GM18858 (cell line): ENCODE measurements around the gene NELFE.
A peak's percentile ranks its signal among the peaks of the same experiment; 100 is the strongest.

Experiments used
- ATAC-seq: cut with Tn5 transposase; IDR thresholded peaks from one replicate; pipeline ENCODE4 v1.9.1; 2021; ENCODE audit not compliant: unreplicated experiment

NELFE gene

GRCh38 chr6:31972709-31973350 is 14.1 kb upstream of the NELFE start:
- ATAC-seq: no peak

GRCh38 chr6:31971993-31972708 is 13.4 kb upstream of the NELFE start, which contains the start of gene DXO:
TSS of gene DXO (minus strand) at chr6:31972138. CDS start at chr6:31971675, 463 bp downstream.
- ATAC-seq: peak; percentile 62

DNA sequence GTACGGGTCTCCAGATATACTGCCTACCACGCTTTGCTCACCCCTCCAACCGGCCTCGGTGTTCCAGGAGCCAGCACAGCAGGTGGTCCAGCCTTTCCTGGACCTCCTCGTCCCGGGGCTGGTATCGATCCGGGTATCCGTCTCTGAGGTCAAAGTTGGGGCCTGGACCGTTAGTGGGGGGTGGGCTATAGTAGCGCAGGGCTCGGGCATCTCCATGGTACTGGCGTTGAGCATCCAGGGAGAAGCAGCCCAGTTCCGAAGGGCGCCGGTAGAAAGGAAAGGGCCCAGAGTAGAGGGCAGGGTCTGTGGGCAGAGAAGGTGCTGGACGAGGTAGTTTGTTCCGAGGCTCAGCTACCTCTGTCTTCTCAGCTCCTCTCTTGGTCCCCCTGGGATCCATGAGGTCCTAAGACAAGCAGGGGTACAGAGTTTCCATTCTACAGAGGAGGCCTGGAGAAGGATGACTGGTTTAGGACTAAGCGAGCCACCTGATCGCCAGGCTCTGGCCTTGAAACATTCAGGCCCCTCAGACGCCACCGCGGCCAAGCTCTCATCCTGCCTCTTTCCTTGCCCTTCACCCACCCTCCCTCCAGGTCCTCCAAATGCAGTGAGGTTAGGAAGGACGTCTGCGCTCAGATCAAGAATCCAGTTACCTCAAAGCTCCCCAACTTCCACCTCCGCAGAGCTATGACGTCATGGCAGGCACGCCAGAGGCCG is 12.7 kb upstream of the NELFE start:
- no peak for ATAC-seq

- ATAC-seq: no peak
These were observed 12.0 kb upstream of the NELFE start for GRCh38 chr6:31970604-31971271.

- ATAC-seq: no peak
These were observed 11.2 kb upstream of the NELFE start for GRCh38 chr6:31969712-31970603.

DNA sequence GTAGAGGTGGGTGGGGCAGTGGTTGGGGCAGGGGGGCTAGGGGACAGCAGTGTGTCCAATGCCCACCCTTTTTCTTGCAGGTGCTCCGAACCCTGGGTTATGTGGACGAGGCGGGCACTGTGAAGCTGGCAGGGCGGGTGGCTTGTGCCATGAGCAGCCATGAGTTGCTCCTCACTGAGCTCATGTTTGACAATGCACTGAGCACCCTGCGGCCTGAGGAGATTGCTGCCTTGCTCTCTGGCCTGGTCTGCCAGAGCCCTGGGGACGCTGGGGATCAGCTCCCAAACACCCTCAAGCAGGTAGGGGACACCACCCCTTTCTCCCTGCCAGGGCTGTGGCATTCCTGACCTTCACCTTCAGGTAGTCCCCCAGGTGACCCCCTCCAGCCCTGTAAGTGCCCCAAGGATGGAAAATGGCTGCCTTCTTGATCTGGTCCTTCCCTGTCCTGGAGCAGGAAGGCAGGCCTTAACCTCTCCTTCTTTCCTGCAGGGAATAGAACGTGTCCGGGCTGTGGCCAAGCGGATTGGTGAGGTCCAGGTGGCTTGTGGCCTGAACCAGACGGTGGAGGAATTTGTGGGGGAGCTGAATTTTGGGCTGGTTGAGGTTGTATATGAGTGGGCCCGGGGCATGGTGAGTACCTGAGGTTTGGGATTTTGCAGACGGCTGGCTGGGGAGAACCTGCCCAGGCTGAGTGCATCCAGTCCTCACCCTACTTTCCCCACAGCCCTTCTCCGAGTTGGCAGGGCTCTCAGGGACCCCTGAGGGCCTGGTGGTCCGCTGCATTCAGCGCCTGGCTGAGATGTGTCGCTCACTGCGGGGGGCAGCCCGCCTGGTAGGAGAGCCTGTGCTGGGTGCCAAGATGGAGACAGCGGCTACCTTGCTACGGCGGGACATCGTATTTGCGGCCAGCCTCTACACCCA is 10.3 kb upstream of the NELFE start:
- ATAC-seq: no peak

DNA sequence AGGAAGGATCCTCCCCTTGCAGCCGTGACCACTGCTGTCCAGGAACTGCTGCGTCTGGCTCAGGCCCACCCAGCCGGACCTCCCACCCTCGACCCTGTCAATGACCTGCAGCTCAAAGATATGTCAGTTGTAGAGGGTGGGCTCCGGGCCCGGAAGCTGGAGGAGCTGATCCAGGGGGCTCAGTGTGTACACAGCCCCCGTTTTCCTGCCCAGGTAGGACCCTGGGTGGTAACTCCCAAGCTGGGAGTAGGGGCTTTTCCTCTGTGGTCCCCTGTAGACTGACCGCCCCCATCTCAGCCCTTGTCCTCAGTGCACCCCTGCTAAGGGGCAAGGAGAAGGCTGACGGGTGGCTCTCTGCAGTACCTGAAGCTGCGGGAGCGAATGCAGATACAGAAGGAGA is 9.6 kb upstream of the NELFE start:
- ATAC-seq: no peak

DNA sequence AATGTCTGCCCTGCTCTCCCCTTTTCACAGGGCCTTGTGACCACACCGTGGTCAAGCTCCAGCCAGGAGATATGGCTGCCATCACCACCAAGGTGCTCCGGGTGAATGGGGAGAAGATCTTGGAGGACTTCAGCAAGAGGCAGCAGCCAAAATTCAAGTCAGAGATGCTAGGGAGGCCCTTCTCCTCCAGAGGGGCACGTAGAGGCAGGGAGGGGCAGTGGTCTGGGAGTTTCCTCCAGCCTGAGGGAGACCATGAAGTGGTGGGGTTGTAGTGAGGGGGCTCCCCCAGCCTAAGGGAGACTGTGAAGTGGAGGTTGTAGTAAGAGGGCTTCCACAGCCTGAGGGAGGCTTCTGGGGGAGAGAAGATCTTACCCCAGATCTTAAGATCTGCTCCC is 9.2 kb upstream of the NELFE start:
- ATAC-seq: no peak

GRCh38 chr6:31966997-31967925 is 8.5 kb upstream of the NELFE start:
- no peak for ATAC-seq

DNA sequence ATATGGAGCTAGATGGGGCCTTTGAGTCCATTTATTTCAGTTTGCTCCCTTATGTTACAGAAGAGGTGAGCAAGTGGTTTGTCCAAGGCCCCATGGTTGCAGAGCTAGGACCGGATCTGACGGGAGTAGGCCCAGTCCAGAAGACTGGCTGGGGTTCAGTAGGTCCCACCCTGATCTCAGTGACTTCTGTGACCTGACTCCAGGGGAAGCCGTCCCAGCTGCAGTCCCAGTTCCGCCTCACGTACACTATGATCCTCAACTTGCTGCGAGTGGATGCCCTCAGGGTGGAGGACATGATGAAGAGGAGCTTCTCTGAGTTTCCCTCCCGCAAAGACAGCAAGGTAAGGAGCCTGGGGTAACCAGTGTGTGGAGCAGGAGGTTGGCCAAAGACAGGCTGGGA is 7.7 kb upstream of the NELFE start:
- no peak for ATAC-seq

DNA sequence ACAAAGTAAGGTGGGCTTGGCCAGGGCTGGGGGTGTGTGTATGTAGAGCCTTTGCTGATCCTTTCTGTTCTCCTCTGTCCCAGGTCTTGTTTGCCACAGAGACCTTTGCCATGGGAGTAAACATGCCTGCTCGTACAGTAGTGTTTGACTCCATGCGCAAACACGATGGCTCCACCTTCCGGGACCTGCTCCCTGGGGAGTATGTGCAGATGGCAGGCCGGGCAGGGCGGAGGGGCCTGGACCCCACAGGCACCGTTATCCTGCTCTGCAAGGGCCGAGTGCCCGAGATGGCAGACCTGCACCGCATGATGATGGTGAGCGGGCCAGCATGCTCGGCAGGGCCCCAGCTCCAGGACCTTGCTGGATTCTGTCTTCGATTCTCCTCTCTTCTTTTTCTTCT is 6.9 kb upstream of the NELFE start:
- ATAC-seq: no peak

DNA sequence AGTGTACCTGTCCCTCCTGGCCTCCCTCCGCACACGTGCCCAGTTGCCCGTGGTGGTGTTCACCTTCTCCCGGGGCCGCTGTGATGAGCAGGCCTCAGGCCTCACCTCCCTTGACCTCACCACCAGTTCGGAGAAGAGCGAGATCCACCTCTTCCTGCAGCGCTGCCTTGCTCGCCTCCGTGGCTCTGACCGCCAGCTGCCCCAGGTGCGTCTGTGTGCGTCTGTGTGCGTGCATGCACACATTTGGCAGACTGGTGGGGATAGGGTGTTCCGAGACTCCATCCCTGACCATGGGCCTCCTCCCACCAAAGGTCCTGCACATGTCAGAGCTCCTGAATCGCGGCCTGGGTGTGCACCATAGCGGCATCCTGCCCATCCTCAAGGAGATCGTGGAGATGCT is 5.2 kb upstream of the NELFE start:
- no peak for ATAC-seq

- no peak for ATAC-seq
These were observed 2.8 kb upstream of the NELFE start for GRCh38 chr6:31961616-31962015.

- no peak for ATAC-seq
These were observed 395 bp downstream of the NELFE start for GRCh38 chr6:31958412-31958740.

- no peak for ATAC-seq
These were observed 2.0 kb downstream of the NELFE start for GRCh38 chr6:31956796-31957195.

DNA sequence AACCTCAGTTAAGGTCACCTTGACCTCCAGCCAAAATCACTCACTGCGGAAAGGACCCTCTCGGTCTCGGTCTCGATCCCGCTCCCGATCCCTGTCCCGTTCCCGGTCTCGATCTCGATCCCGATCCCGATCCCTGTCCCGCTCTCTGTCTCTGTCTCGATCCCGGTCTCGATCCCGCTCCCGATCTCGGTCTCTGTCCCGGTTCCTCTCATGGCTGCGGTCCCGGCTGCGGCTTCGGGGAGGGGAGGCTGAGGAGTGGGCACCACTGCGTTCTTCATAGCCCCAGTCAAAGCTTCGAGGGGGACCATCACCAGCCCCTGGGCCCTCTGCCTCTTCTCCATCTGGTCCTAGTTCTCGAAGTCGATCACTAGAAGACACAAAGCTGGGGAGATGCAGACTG is 4.3 kb downstream of the NELFE start:
- no peak for ATAC-seq

GRCh38 chr6:31952890-31953289 is 5.9 kb downstream of the NELFE start:
- ATAC-seq: no peak

DNA sequence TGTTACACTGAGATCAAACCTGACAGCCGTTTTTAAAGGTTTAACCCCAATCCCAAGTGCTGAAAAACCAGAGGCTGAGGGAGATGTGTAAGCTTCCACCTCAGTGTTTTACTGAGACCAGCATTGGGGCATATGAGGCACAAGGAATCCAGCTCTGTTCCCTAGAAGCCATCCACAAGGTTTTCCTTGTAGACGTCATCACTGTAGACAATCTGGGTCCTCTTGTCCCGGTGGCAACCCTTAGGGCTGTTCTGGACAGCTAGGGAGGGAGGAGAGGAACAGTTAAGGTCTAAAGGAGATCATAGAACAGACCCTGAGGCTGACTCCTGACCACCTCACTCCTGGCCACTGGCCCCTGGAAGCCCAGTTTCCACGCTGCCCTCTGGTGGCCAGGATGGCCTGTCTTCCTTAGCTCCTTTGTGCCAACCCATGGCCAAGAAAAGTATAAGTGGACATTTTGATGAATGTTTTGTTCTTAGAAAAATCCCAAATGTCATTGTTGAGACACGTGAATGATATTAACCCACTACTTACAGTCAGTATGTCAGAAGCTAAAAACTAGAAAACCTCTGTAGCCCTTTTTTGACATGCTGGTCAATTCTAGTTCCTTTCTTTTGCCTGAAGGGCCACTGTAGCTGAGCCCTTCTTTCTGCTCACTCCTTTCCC is 6.5 kb downstream of the NELFE start:
- ATAC-seq: no peak
